Stimulated activated CD4-positive, alpha-beta T cell treated with anti-CD3 and anti-CD28 coated beads, Interleukin-1b, Interleukin-23, amount 100 ng/mL, for 48 hours (primary cell): Measurements from ENCODE around the gene CCDC81.

Experiments used
- DNase-seq: peaks from one replicate; pipeline ENCODE4 v3.0.0-alpha.2; 2020

The CCDC81 gene

GRCh38 chr11:86442827-86443226, 68.1 kb downstream of the CCDC81 start:
- DNase-seq = no peak

DNA sequence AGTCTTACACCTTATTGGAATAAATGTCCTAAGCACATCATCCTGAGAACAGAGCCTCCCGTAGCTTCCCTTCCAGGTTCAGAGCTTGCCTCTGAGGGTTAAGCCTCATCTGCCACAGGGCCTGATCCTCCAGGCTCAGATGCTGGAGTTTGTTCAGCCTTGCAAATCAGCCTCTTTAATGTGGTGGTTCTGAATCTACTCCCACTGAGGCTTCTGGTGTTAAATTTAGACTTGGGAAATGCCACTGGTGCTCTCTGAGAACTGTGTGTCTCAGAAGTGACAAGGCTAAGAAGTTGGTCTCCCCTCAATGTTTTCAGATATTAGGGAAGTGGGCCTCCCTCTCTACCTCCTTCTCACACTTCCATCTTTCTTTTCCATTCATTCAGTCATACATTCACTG, 68.7 kb downstream of the CCDC81 start:
- DNase-seq = no peak

DNA sequence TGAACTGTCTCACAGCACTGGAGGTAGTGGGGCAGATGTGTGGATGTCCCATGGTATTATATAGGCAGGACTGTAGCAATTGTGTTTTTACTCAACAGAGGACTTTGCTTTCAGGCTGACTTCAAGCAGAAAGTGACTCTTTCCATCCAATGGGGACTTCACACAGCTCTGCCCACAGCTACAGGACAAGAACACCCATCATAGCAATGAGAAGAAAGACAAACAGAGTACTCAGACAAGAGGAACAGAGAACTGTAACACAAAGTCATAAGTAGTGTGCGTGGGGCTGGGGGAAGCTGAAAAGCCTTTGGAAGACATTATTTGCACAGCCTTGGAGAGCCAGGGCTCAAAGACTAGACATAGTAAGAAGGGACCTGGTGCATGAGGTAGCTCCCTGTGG, 70.3 kb downstream of the CCDC81 start:
- DNase-seq = no peak

DNA sequence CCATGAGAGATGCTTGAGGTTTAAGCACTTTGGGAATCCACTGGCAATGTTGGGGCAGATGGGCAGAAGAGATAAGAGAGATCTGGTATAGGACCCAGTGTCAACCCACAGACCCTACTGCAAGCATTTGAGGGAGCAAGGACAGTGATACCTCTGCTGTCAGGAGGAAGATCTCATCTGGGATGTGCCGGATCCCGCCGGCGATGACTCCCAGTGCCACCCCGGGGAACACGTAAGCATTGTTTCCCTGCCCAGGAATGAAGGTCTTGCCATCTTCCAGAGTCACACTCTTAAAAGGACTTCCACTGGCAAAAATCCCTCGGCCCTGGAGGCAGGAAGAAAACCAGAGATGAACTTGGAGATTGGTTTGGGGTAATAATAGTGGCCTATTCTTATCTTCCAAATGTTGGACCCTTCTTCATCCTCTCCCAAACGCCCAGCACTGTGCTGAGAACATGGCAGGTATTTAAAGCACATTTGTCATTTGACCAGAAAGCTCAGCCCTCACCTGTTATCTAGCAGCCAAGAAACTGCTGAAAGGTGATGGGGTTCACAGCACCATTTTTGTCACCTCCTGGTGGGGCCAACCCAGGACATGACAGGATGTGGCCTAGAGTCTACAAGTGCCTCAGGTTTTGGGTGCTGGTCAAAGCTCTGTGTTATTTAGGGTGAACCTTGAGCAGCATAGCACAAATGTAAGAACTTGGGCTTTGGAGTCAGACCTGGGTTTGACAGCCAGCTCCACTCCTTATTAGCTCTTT, 71.7 kb downstream of the CCDC81 start:
- DNase-seq = no peak

- DNase-seq = no peak
These were observed 72.2 kb downstream of the CCDC81 start for GRCh38 chr11:86446924-86447285.

DNA sequence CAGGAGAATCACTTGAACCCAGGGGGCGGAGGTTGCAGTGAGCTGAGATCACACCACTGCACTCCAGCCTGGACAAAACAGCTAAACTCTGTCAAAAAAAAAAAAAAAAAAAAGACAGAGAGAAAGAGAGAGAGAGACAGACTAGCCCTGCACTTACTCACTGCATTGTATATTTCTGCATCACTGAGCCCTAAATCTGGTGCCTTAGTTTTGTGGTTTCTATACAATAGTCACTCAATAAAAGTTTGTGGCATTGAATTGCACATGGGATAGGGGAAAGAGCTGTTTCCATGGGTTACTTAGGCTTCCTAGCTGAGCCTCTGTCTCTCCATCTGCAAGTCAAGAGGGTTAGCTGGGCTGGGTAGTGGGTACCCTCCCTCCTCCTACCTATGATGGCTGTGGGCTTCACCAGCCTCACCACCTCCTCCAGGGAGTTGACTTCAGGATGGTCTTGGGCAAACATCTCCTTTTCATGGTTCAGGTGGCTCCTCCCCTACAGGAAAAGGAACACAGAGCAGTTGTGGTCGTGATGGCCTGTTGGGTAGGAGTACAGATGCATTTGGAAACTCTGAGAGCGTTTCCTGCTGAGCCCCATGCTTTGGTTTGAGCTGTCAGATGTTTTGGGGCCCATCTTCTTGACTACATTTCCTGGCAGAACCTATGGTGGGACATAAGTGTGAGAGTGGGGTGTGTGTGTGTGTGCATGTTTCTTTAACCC, 73.2 kb downstream of the CCDC81 start:
- peak; percentile 47 for DNase-seq

DNA sequence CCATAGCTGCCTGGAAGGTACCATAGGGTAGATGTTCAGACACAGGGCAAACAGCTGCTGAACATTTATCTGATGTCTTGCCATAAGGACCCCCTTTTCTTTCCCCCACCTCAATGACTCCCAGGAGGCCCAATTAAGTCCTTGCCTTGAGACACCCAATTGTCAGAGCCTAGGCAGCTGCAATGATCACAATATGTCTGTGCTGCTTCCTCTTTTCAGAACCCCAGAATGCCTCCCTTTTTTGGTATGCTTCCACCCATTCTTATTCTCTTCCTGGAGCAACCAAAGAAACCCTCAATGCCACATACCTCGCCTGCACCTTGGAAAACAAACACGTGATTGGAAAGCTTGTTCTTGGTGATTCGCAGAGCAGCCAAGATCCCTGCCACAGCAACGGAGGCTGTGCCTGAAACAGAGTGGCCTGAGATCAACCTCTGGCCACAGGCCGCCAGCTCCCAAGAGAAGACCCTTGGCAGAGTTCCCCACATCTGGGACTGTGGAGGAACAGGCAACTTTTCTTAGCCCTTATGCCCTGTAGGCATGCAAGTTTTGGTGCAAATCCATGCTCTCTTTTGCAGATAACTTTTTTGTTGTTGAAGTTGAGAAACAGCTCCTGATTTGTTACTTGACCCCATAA, 75.4 kb downstream of the CCDC81 start:
- no peak for DNase-seq

GRCh38 chr11:86453290-86454030, 78.8 kb downstream of the CCDC81 start:
- no peak for DNase-seq

DNA sequence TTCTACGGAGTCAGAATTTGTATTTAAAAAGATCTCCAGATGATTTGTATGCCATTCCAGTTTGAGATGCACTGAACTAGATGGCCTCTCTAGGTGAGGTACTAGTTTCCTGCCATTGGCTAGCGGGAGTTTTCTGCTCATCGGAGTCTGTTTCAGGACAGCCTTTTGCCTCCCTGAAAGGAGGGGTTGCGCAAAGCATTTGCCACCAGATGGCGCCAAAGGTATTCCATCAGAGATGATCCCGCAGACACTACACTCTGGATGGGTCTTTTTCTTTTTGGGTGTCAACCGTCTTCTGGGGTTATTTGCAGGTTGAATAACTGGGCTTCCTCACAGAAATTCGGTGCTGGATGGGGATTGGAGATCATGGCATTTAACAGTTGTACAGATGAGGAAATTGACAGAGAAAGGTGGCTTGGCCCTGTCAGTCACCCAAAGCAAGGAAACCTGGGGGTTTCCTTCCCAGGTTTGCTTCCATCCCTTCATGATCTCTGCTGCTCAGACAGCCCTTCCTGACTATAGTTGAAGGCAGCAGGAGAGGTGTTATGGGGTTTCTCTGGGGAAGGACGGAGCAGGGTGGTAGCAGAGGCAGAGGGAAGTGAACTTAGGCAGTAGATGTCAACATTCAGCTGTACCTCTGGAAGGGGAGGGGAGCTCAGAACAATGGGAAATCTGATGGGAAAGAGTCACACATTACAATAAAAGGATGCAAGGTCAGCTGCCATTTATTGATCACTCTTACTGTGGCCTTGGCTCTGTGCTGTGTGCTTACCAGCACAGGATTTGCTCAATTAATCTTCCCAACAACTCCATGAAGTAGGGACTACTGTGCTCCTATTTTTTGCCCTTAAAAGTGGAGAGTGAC, 81.6 kb downstream of the CCDC81 start:
- DNase-seq = peak; percentile 85

DNA sequence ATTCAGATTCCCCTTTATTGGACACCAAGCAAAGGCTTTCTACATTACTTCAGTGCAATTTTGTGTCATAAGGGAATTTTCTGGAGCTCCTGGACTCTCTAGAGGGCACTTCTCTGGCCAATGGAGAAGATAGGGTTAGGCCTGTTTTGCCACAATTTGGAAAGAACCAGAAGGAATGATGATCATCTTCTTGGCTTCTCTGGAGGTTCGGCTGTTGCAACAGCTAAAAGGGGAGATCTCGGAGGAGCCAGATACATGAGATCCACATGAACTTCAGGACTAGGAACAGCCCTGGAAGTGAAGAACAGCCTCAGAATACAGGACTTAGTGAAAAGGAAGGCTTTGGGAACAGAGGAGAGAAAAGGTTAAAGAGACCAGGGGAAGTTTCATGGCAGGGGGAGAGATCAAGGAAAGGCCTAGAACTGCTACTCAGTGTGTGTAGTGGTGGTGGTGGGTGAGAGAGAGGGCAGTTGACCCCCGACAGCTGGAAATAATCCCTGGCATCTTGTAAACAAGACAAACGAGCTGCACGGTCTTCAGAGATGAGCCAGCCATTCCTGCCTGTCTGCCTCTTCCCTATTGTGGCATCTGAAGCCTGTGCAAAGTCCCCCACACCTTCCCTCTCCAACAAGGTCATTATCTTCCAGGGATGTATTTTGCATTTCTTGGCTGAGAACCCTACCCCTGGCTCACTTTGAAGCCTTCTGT, 83.8 kb downstream of the CCDC81 start:
- no peak for DNase-seq

- no peak for DNase-seq
These were observed 84.3 kb downstream of the CCDC81 start for GRCh38 chr11:86459002-86459385.

DNA sequence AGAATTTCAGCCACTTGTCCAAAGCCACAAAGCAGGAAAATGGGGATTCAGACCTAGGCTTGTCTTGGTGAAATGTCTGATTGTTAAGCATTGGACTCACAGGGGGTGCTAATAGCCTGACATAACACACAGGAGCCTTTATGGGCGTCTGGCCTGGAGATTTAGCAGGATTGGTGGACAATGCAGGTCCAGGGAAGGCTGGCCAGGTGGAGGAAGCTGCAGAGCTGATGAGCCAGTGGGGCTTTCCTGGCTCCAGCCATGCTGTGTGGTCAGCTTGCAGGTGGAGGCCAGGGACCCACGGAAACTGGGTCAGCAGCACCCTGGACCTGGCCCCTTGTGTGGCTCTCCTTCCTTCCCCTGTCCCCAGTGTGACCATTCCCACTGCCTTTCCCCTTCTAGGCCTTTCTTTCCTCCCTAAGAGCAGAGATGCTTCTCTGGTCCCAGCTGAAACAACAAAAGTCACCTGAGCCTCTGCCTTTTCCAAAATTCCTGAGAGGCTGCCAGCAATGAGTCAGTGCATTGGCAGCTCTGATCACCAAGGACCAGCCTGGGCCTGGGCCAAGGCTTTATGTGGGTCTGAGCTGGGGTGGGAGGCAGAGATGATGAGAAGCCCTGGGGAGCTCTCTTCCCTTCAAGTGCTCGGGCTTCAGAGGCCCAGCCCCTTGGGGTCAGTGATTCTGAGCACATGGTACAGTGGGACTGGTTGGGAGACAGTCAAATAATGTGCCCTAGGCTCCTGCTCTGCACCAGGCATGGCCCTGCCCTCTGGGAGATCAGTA, 85.2 kb downstream of the CCDC81 start:
- no peak for DNase-seq

DNA sequence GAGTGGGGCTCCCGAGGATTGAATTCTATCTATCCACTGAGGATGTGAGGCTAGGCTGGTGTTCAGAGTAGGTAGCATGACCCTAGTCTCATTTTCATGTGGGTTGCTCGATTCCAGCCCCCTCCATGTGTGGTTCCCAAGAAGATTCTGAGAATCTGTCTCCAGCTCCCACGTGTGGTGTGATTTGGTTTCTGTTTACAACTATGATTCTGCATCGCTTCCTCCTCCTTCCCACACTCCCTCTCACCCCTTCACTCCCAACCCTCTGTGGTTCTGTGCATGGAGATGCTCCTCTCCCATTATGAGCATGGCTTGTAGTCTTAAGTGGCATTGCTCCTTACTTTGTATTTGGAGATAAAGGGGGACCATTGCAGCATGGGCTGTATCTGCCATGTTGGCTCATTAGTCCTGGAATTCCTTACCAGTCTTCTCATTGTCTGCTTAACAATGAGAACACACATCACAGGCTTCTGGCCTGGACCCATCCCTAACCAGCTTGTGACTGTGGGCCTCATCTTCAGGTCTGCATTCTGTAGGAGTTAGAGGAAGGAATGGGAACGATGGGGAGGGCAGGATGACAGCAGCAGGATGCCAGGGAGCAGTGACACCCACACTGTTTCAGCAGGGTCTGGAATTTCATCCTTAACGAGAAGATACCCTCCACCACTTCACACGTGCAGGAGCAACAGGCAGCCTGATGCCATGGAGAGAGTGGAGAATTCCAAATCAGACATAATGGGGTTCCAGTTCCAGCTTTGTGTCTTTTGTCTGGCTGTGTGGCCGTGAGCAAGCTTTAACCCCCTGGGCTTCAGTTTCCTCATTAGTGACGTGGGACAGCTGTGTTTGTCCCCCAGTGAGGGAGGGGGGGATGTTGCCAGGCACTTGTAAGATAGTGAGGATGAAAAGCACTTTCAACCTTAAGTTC, 86.0 kb downstream of the CCDC81 start:
- DNase-seq = no peak

DNA sequence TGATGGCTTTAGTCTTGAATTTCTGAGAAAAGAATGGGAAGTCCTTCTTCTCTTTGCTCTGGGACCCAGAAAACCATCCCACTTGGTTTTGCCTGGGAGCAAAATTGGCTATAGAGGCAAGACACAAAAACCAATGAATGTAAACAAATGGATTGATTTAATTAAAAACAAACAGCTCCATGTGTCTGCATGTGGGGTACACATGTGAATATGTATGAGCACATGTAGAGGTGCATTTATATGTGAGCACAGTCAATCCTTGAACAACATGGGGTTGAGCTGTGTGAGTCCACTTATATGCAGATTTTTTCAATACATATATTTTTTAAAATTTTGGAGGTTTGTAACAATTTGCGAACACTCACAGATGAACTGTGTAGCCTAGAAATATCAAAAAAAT, 87.2 kb downstream of the CCDC81 start:
- DNase-seq = no peak

DNA sequence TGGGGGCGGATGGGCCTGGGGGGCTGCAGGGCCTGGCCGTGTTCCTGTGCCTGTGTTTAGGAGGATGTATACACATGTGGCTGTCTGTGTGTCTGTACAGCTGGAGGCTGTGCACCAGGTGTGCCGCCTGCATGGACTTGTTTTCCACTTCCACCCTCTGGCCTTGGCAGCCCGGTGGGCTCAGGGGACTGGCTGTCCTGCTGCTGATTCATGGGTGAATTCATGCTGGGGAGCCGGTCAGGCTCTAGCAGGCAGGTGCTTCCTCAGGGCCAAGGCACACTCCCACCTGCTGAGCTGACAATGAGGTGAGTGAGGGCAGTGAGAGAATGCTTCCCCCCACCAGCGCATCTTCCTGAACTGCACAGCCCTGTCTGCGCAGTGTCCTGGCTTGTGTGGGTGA, 88.4 kb downstream of the CCDC81 start:
- no peak for DNase-seq

GRCh38 chr11:86463955-86464354, 89.3 kb downstream of the CCDC81 start:
- DNase-seq = no peak

DNA sequence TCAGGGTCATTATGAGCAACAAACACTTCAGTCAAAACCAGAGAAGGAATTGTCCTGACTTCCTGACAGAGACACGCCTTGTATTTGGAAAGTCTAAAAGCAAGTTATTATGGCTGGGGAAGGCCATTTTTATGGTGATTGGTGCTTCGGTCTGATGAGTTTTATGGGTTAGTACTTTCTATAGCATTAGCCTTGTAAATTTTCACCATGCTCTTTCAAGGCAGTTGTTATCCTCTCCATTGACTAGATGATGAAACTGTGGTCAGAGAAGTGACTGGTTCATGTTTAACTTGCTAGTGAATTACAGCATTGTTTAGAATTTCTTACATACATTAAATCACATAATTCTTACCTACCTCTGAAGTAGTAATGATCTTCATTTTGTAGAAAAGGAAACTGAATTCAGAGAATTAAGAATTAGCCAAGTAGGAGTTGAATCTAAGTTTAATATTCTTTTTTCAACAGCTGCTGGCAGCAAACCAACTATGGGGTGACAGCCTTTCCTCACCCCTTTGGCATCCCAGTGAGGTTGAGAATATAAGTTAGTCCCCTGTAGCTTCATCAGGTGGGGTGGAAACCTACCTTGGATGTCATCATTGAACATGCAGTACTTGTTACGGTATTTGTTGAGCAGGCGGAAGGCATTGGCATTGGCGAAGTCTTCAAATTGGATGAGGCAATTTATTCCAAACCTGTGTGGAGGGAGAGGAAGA, 90.0 kb downstream of the CCDC81 start:
- DNase-seq = no peak

GRCh38 chr11:86468169-86468568, 93.5 kb downstream of the CCDC81 start:
- DNase-seq = no peak
